Endothelial cell of umbilical vein (primary cell): Measurements from ENCODE around the gene ZCRB1.

Experiments used
- CTCF ChIP-seq, 2 donors: IDR thresholded peaks; 1 replicate in 1 of 2; 2 replicates in 1 of 2; pipeline ENCODE4 v1.5.1; 2011; ENCODE audit warnings: low read length in 2 of 2, mild to moderate bottlenecking in 2 of 2, moderate library complexity in 2 of 2, control low read depth in 1 of 2, inconsistent platforms in 1 of 2, low read depth in 1 of 2; ENCODE audit not compliant: insufficient read depth in 1 of 2; ENCODE audit errors: extremely low read depth in 1 of 2
- EZH2 ChIP-seq: IDR thresholded peaks from 2 replicates; pipeline ENCODE4 v1.6.1; 2012; ENCODE audit warnings: borderline replicate concordance, low read depth, mild to moderate bottlenecking, moderate library complexity, low read length, inconsistent platforms; ENCODE audit not compliant: severe bottlenecking
- JUN ChIP-seq: IDR thresholded peaks from 2 replicates; pipeline ENCODE4 v1.6.1; 2011; ENCODE audit warnings: borderline replicate concordance, low read depth; ENCODE audit not compliant: insufficient read length, insufficient read depth
- MAX ChIP-seq: IDR thresholded peaks from 2 replicates; pipeline ENCODE4 v1.6.1; 2011; ENCODE audit not compliant: insufficient read depth, insufficient read length
- POLR2A ChIP-seq: IDR thresholded peaks from 2 replicates; pipeline ENCODE4 v1.6.1; 2012; ENCODE audit warnings: low read depth, mild to moderate bottlenecking, control low read depth, low read length
- POLR2AphosphoS5 ChIP-seq: IDR thresholded peaks from 2 replicates; pipeline ENCODE4 v1.6.1; 2012; ENCODE audit warnings: low read depth, mild to moderate bottlenecking, control low read depth, low read length, moderate library complexity; ENCODE audit not compliant: insufficient read depth

GRCh38 chr12:42343721-42344120, 17.8 kb upstream of the ZCRB1 start:
- TF ChIP-seq CTCF (IDR thresholded peaks at IDR 0.05; ENCODE audit: extremely low read depth in 1 of 2, insufficient read depth in 1 of 2, low read depth in 1 of 2, low read length in 2 of 2) (no peak), MAX (no peak), JUN (no peak), EZH2 (no peak), POLR2A (no peak), POLR2AphosphoS5 (no peak)
